B cell (primary cell): Measurements from ENCODE around the gene KIF21B. TPM values are rescaled to one million over a fixed set of nuclear protein-coding genes. Genes with fewer than 3 reads are reported as not detected.

Source experiments
- ATAC-seq: fragments of 200-7000 bp; cut with Tn5 transposase; one replicate; pipeline ENCODE4 v1.10.0; 2021; ENCODE audit warnings: low read depth, mild to moderate bottlenecking, moderate number of reproducible peaks, moderate library complexity
- CTCF ChIA-PET: fragments of 350-600 bp; sonication (Branson Sonifier 250); formaldehyde crosslinking; loops from one replicate; lab custom pipeline; 2021; ENCODE audit warnings: antibody characterized with exemption, inconsistent platforms; lab: Charles Lee
- POLR2A ChIA-PET: fragments of 350-600 bp; sonication (Branson Sonifier 250); formaldehyde crosslinking; loops from one replicate; lab custom pipeline; 2021; ENCODE audit warnings: antibody characterized with exemption; lab: Charles Lee
- DNase-seq: peaks from one replicate; pipeline ENCODE4 v3.0.0; 2013
- H2AFZ ChIP-seq: 2 replicates; pipeline ENCODE4 v1.6.1; 2012; ENCODE audit warnings: mild to moderate bottlenecking, low read depth, low read length; ENCODE audit not compliant: insufficient read depth, poor library complexity, severe bottlenecking
- H3K27ac ChIP-seq, 2 donors: 1 replicate in 1 of 2; 2 replicates in 1 of 2; pipeline ENCODE4 v1.5.1; 2012 to 2013; ENCODE audit warnings: low read length in 2 of 2, mild to moderate bottlenecking in 2 of 2, moderate library complexity in 1 of 2
- H3K27me3 ChIP-seq, 4 experiments: fragments of 200-600 bp in 1 of 4; sonication (generic) in 1 of 4; replicated peaks in 1 of 4; 1 replicate in 2 of 4; 2 replicates in 2 of 4; pipeline versions ENCODE4 v1.6.1 to v1.7.0; 2013 to 2016; ENCODE audit warnings: low read length in 3 of 4, mild to moderate bottlenecking in 2 of 4, mixed read lengths in 1 of 4, moderate library complexity in 1 of 4; ENCODE audit not compliant: insufficient read depth in 4 of 4, control insufficient read depth in 3 of 4; ENCODE audit errors: control extremely low read depth in 1 of 4
- H3K36me3 ChIP-seq, 2 experiments: replicated peaks in 1 of 2; 1 replicate in 1 of 2; 2 replicates in 1 of 2; pipeline versions ENCODE4 v1.6.1 to v1.7.1; 2013; ENCODE audit warnings: low read length in 1 of 2; ENCODE audit not compliant: insufficient read depth in 2 of 2, control insufficient read depth in 1 of 2; ENCODE audit errors: control extremely low read depth in 1 of 2, extremely low read depth in 1 of 2
- H3K4me1 ChIP-seq, 2 donors: fragments of 200-600 bp in 1 of 2; sonication (generic) in 1 of 2; 1 replicate in 1 of 2; 2 replicates in 1 of 2; pipeline versions ENCODE4 v1.5.1 to v1.6.1; 2013 to 2017; ENCODE audit warnings: low read length in 2 of 2; ENCODE audit not compliant: control insufficient read depth in 2 of 2, insufficient read depth in 2 of 2
- H3K4me2 ChIP-seq: replicated peaks from 2 replicates; pipeline ENCODE3; 2012; ENCODE audit warnings: mild to moderate bottlenecking, low read depth, low read length; ENCODE audit not compliant: poor library complexity, severe bottlenecking
- H3K4me3 ChIP-seq, 5 experiments: fragments of 200-600 bp in 1 of 5; sonication (generic) in 1 of 5; 1 replicate in 3 of 5; 2 replicates in 2 of 5; pipeline versions ENCODE4 v1.5.1 to v1.7.0; 2011 to 2016; ENCODE audit warnings: low read length in 4 of 5, mild to moderate bottlenecking in 4 of 5, low read depth in 2 of 5, control low read depth in 1 of 5, moderate library complexity in 1 of 5; ENCODE audit not compliant: insufficient read depth in 1 of 5; ENCODE audit errors: control extremely low read depth in 1 of 5, extremely low read depth in 1 of 5
- H3K79me2 ChIP-seq: fragments of 200-600 bp; sonication (generic); one replicate; pipeline ENCODE4 v1.6.0; 2016; ENCODE audit warnings: low read length; ENCODE audit not compliant: control insufficient read depth, insufficient read depth
- H3K9ac ChIP-seq: fragments of 200-600 bp; sonication (generic); 2 replicates; pipeline ENCODE4 v1.6.1; 2017; ENCODE audit warnings: mild to moderate bottlenecking, low read length, moderate library complexity
- H3K9me3 ChIP-seq, 3 donors: one replicate each; pipeline versions ENCODE4 v1.6.1 to v1.7.1; 2013; ENCODE audit warnings: low read length in 2 of 3; ENCODE audit not compliant: control insufficient read depth in 2 of 3, insufficient read depth in 1 of 3; ENCODE audit errors: control extremely low read depth in 1 of 3
- H4K20me1 ChIP-seq: 2 replicates; pipeline ENCODE4 v1.6.0; 2012; ENCODE audit warnings: mild to moderate bottlenecking, low read length; ENCODE audit not compliant: insufficient read depth, control insufficient read depth, poor library complexity, severe bottlenecking
- H3K27ac Mint-ChIP-seq: one replicate; pipeline ENCODE4 v1.8.0; 2021; ENCODE audit warnings: mixed read lengths
- H3K27me3 Mint-ChIP-seq: one replicate; pipeline ENCODE4 v1.8.0; 2021; ENCODE audit warnings: mixed read lengths
- H3K4me1 Mint-ChIP-seq: one replicate; pipeline ENCODE4 v1.8.0; 2021; ENCODE audit warnings: mixed read lengths
- H3K4me3 Mint-ChIP-seq: one replicate; pipeline ENCODE4 v1.8.0; 2021; ENCODE audit warnings: mixed read lengths
- H3K9me3 Mint-ChIP-seq: one replicate; pipeline ENCODE4 v1.8.0; 2022; ENCODE audit warnings: mixed read lengths; ENCODE audit not compliant: insufficient read depth
- EZH2 ChIP-seq: IDR thresholded peaks from 2 replicates; pipeline ENCODE4 v1.6.1; 2012; ENCODE audit warnings: borderline replicate concordance, low read depth, mild to moderate bottlenecking, moderate library complexity, low read length; ENCODE audit not compliant: insufficient read depth, poor library complexity, severe bottlenecking
- WGBS: methylation state at CpG from one replicate; pipeline ENCODE4 v1.1.5; 2013; ENCODE audit warnings: missing lambda C conversion rate; ENCODE audit not compliant: insufficient coverage; 5-methylcytosine and 5-hydroxymethylcytosine counted together
- intact Hi-C: fragments of 100-400 bp; cut with micrococcal nuclease; formaldehyde crosslinking; loops from one replicate; pipeline ENCODE4 v1.10.0; 2022
- polyA plus RNA-seq: library from polyadenylated mRNA; depleted of rRNA; stranded (reverse); fragments of >200 nt; gene quantifications from 2 replicates; pipeline ENCODE4 v1.2.3, GENCODE V29; 2012
- total RNA-seq, 2 donors: library from RNA; stranded (reverse); fragments of 120-200 nt in 1 of 2; gene quantifications; 1 replicate in 1 of 2; 2 replicates in 1 of 2; pipeline versions ENCODE4 v1.2.3 to v1.2.4, GENCODE V29; 2013 to 2022
- TF ChIP-seq, protein P1 (sequence below): fragments of 200-600 bp; IDR thresholded peaks from one replicate; pipeline ENCODE4 v1.8.0; 2022; ENCODE audit warnings: antibody characterized with exemption, mild to moderate bottlenecking

Gene KIF21B
- total and polyA plus RNA-seq, 2 donors (not counting 1 experiment from before 2014, with no cell fraction given): 41.1 to 41.6 TPM

DNA sequence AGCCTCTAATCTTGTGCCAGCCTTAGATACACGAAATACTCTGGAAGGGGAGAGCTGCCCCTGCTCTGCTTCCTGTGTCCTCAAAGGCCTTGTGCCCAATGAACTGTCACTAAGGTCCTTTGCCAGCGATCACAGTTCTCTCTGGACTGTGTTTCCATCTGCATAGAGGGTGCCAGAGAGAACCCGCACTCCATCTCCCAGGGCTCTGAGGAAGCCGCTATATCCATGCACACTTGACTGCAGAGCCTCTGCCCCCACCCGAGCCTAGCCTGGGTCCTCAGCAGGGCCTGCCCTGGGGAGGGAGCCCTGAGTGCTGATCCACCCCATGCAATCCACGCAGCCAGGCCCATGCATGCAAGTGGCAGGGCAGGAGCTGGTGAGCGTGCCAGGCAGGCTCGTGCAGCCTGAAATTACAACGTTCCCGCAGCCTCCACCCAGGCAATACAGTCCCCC is 30.6 kb upstream of the KIF21B start:
- CTCF ChIA-PET: interaction anchor here (0.8 to 1.1 kb wide), 2 partner anchors 18 to 82 kb away, joined by 3 read pairs; no protein-coding TSS in a partner anchor
- no peaks in the 10 kb centered on the region for H3K9me3 Mint-ChIP-seq
- no peak overlapping the region for H3K27ac Mint-ChIP-seq
- Histone ChIP-seq H4K20me1 (no peaks in the 10 kb centered on the region), H3K4me2 (no peak overlapping the region), H3K4me1 (peaks cover 32 to 74% of the 10 kb centered on the region in 2 donors), H2AFZ (no peak overlapping the region), H3K36me3 (no peaks in the 10 kb centered on the region), H3K27ac (no peak overlapping the region), H3K27me3 (peaks cover 0 to 2% (median 0%) of the 10 kb centered on the region in 4 experiments), H3K79me2 (no peaks in the 10 kb centered on the region), H3K9ac (no peak overlapping the region), H3K4me3 (no peak overlapping the region), H3K9me3 (no peaks in the 10 kb centered on the region)
- TF ChIP-seq EZH2: no peak
- TF ChIP-seq, protein P1, sequence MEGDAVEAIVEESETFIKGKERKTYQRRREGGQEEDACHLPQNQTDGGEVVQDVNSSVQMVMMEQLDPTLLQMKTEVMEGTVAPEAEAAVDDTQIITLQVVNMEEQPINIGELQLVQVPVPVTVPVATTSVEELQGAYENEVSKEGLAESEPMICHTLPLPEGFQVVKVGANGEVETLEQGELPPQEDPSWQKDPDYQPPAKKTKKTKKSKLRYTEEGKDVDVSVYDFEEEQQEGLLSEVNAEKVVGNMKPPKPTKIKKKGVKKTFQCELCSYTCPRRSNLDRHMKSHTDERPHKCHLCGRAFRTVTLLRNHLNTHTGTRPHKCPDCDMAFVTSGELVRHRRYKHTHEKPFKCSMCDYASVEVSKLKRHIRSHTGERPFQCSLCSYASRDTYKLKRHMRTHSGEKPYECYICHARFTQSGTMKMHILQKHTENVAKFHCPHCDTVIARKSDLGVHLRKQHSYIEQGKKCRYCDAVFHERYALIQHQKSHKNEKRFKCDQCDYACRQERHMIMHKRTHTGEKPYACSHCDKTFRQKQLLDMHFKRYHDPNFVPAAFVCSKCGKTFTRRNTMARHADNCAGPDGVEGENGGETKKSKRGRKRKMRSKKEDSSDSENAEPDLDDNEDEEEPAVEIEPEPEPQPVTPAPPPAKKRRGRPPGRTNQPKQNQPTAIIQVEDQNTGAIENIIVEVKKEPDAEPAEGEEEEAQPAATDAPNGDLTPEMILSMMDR: no peak
- intact Hi-C loops: no loop called here
- no peak for ATAC-seq
- POLR2A ChIA-PET: no interaction called here
- H3K4me1 Mint-ChIP-seq: peaks cover 65% of the 10 kb centered on the region
- DNase-seq: no peak
- H3K4me3 Mint-ChIP-seq: peak overlapping the region; percentile 30
- 88% methylated on average over 9 of the region's 10 CpGs for WGBS
- H3K27me3 Mint-ChIP-seq: no peaks in the 10 kb centered on the region

DNA sequence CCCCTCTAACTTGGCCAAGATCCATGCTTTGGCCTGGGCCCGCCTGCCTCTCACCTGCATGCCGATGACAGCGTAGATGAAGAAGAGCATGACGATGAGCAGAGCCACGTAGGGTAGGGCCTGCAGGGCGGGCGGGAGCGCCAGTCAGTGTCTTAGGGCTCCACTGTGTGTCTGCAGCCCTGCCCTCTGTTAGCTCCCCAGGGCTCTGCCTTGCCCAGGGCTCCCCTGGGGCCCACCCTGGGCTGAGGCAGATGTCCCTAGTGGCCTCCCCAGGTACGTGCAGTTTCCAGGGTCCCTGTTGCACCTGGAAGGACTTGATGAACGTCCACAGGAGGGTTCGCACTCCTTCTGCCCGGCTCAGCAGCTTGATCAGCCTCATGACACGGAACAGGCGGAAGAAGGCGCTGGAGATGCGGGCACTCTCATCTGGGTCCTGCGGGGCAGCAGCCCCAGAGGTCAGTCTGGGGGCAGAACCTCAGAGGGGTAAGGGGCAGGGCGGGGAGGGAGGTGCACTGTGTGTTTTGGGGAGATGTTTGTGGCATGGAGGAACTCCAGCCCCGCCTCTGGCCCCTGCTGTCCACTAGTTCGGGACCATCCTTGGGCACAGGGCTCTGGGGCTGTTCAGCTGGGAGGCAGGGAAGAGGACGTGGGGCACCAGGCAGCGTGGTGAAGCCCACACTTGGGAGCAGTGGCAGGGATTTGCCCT is 29.8 kb upstream of the KIF21B start:
- TF ChIP-seq EZH2: no peak
- TF ChIP-seq, protein P1: no peak
- DNase-seq (no peak), ATAC-seq (peak; percentile 65)
- H3K27me3 ChIP-seq: peaks cover 0 to 2% (median 0%) of the 10 kb centered on the region in 4 experiments
- H2AFZ ChIP-seq: no peak overlapping the region
- Mint-ChIP-seq H3K9me3 (no peaks in the 10 kb centered on the region), H3K4me1 (peaks cover 65% of the 10 kb centered on the region), H3K27ac (no peak overlapping the region), H3K27me3 (no peaks in the 10 kb centered on the region), H3K4me3 (no peak overlapping the region)
- no peaks in the 10 kb centered on the region for H3K9me3 ChIP-seq
- peaks cover 32 to 74% of the 10 kb centered on the region in 2 donors for H3K4me1 ChIP-seq
- no peak overlapping the region for H3K9ac ChIP-seq
- H3K36me3 ChIP-seq: no peaks in the 10 kb centered on the region
- H4K20me1 ChIP-seq: no peaks in the 10 kb centered on the region
- H3K79me2 ChIP-seq: no peaks in the 10 kb centered on the region
- intact Hi-C loops: no loop called here
- CTCF ChIA-PET: interaction anchor here (0.8 to 1.1 kb wide), 2 partner anchors 17 to 82 kb away, joined by 3 read pairs; no protein-coding TSS in a partner anchor
- POLR2A ChIA-PET: no interaction called here
- no peak overlapping the region for H3K4me2 ChIP-seq
- 73% methylated on average over 22 of the region's 22 CpGs for WGBS
- H3K27ac ChIP-seq: no peak overlapping the region
- no peak overlapping the region for H3K4me3 ChIP-seq
